Retina (tissue), 1 donor: ENCODE measurements around the gene CCR7.

Experiments
- DNase-seq: peaks from one replicate; pipeline ENCODE4 v3.0.0-alpha.2; 2016

CCR7 gene

GRCh38 chr17:40514013-40514875 lies 51.0 kb downstream of the CCR7 start:
- DNase-seq: no peak

DNA sequence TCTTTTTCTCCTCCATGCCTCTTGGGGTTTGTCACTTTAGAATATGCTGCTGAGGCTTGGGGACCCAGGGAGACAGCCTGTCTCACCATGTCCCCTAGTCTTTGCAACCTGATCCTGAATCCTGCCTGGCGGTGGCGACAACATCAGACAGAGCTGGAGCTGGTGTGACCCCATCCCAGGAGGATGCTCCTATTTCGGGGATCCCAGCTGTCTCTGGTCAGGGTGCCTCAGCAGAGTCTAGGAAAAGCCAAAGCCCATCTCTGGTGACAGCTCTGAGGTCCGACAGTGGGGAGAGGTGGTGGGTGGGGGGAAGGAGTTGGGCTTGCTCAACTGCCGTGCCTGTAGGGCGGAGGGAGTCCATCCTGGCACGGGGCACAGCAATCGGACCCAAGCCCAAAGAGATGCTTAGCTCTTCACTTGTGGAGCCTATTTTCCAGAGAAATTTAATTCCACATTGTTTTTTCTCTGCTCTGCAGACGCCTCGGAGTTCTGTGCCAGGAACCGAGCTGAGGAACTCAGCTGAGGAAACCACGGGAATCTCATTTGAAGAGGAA lies 53.5 kb downstream of the CCR7 start:
- DNase-seq: no peak

DNA sequence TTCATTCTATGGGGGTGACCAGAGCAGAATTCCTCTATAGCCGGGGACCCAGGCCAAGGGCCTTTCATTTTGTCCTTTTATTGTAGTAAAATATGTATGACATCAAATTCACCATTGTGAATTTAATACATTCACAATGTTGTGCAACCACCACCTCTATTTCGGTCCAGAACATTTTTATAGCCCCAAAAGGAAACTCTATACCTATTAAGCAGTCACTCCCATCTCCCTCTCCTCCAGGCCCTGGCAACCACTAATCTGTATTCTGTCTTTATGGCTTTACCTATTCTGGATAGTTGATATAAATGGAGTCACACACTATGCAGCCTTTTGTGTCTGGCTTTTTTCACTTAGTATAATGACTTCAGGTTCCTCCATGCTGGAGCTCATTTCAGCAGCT lies 54.1 kb downstream of the CCR7 start:
- DNase-seq: no peak

- DNase-seq: no peak
Observed at GRCh38 chr17:40510328-40510648, 55.0 kb downstream of the CCR7 start.

DNA sequence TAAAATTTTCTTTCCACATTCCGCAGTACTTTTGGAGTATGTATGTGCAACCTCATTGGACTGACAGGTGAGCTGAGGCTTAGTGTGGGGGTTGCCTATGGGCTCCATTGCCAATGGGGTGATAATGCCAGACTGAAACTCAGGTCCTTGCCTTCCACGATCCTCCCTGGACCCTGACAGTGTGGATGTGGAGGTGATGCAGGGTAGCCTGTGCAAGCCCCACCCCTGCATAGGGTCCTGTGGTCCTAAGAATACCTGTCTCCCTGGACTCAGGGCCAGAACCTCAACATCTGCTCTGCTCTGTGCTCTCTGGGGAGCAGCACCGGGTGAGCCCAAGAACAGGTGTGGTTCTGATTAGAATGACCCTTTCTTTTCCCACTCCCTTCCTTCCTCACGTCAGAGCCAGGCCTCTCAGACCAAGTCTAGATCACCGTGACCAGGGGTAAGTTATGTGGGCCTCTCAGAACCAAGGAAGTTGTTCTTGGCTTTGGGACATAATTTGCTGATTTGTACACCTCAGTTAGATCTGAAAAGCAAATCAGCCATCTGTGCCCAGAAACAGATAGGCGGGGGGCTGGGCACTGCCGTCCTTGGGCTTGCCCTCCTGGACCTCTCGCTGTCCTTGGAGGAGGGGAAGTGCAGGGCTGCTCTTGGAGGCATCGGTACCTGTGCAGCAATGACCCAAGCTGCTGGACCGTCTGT lies 55.5 kb downstream of the CCR7 start:
- DNase-seq: no peak

- no peak for DNase-seq
Observed at GRCh38 chr17:40506786-40507185, 58.5 kb downstream of the CCR7 start.
